HG02623 (cell line): Measurements from ENCODE around the gene ARIH1.

Experiments used
- ATAC-seq: cut with Tn5 transposase; IDR thresholded peaks from one replicate; pipeline ENCODE4 v1.9.1; 2021; ENCODE audit warnings: moderate library complexity; ENCODE audit not compliant: unreplicated experiment

The ARIH1 gene

GRCh38 chr15:72536506-72536905 lies 62.4 kb downstream of the ARIH1 start:
- ATAC-seq, result no peak

GRCh38 chr15:72538931-72539330 lies 64.8 kb downstream of the ARIH1 start:
- no peak for ATAC-seq

GRCh38 chr15:72540606-72541237 lies 66.6 kb downstream of the ARIH1 start:
- no peak for ATAC-seq

- ATAC-seq, result no peak
Measured at GRCh38 chr15:72541674-72542073, 67.5 kb downstream of the ARIH1 start.

- ATAC-seq, result no peak
Measured at GRCh38 chr15:72545156-72545555, 71.0 kb downstream of the ARIH1 start.

GRCh38 chr15:72554471-72555425 lies 80.6 kb downstream of the ARIH1 start:
- no peak for ATAC-seq

GRCh38 chr15:72559781-72560180 lies 85.7 kb downstream of the ARIH1 start:
- no peak for ATAC-seq

GRCh38 chr15:72560458-72560857 lies 86.3 kb downstream of the ARIH1 start:
- ATAC-seq, result no peak

GRCh38 chr15:72562386-72562785 lies 88.3 kb downstream of the ARIH1 start:
- ATAC-seq, result no peak

GRCh38 chr15:72562878-72563277 lies 88.7 kb downstream of the ARIH1 start:
- no peak for ATAC-seq

GRCh38 chr15:72564091-72564490 lies 90.0 kb downstream of the ARIH1 start:
- ATAC-seq, result no peak

- ATAC-seq, result no peak
Measured at GRCh38 chr15:72566973-72567372, 92.8 kb downstream of the ARIH1 start.

- no peak for ATAC-seq
Measured at GRCh38 chr15:72570059-72570458, 95.9 kb downstream of the ARIH1 start.

GRCh38 chr15:72579814-72580213 lies 105.7 kb downstream of the ARIH1 start:
- no peak for ATAC-seq

GRCh38 chr15:72584006-72584405 lies 109.9 kb downstream of the ARIH1 start:
- no peak for ATAC-seq

- ATAC-seq, result no peak
Measured at GRCh38 chr15:72585025-72585424, 110.9 kb downstream of the ARIH1 start.

- no peak for ATAC-seq
Measured at GRCh38 chr15:72585476-72586058, 111.4 kb downstream of the ARIH1 start.

- no peak for ATAC-seq
Measured at GRCh38 chr15:72588096-72588495, 114.0 kb downstream of the ARIH1 start.

GRCh38 chr15:72590427-72590826 lies 116.3 kb downstream of the ARIH1 start:
- ATAC-seq, result no peak

GRCh38 chr15:72591361-72591760 lies 117.2 kb downstream of the ARIH1 start:
- no peak for ATAC-seq

- ATAC-seq, result no peak
Measured at GRCh38 chr15:72592097-72592496, 118.0 kb downstream of the ARIH1 start.

- ATAC-seq, result no peak
Measured at GRCh38 chr15:72592676-72593075, 118.5 kb downstream of the ARIH1 start.
